HG02973 (cell line): Measurements from ENCODE around the gene ZNF460.

Experiments
- ATAC-seq: cut with Tn5 transposase; IDR thresholded peaks from one replicate; pipeline ENCODE4 v1.9.1; 2021; ENCODE audit warnings: moderate library complexity; ENCODE audit not compliant: unreplicated experiment

Gene ZNF460

DNA sequence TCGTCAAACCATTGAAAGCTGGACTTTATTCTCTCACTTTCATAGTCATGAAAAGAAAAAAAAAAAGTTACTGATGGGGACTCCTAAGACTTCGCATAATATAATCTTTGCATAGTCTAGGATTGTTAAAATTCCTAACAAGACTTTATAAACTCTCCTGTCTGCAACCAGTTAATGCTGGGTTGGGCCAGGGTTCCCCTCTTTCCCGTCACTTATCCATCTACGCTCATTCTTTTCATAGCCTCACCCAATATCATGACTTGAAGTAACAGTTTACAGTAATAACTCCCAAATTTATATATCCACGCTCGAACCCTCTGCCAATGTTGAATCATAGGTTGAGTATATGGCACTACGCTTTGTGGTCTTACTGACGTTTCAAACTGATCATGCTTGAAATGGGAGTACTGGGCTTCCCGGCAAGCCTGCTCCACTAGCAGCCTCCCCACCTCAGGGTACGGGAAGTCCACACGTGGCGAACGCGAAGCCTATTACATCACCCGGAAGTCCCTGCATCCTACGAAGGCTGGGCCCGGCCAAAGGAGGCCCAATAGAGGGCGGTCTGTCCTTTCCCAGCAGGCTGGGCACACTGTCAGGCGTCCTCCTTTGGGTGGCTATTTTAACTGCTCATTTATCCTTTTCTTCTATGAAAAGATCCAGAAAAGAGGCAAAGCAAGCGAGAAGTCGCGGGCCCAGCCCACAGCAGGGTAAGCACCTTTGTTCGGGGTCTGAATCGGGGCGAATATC, 694 bp upstream of the ZNF460 start:
- ATAC-seq: peak; percentile 68

GRCh38 chr19:57280962-57281400, 696 bp downstream of the ZNF460 start:
- ATAC-seq: no peak

DNA sequence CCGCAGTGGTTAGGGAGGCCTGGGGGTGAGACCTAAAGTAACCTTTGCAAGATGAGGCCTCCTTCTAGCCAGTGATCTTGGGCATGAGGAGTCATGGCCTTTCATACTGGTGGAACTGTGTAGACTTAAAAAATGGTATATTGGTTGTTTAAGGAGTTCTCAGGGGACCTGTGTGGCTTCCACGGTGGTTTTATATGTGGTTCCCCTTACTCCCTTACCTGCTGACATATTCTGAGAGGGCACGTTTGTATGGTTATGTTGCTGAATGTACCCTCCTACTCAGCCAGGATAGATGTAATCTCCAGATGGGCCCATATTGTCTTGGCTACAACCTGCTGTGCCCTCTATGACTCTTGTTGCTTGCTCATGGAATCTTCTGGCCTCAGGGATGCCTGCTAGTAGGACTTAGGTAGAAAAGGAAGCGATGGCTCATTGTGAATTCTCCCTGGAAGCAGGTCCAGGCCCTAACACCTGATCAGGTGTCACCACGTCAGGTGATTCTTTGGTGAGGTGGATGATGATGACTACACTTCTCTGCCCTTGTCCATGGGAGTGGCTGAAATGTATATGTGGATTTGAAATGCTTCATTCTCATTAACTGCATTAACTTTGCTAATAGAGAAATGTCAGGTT, 1.8 kb downstream of the ZNF460 start:
- ATAC-seq: no peak

DNA sequence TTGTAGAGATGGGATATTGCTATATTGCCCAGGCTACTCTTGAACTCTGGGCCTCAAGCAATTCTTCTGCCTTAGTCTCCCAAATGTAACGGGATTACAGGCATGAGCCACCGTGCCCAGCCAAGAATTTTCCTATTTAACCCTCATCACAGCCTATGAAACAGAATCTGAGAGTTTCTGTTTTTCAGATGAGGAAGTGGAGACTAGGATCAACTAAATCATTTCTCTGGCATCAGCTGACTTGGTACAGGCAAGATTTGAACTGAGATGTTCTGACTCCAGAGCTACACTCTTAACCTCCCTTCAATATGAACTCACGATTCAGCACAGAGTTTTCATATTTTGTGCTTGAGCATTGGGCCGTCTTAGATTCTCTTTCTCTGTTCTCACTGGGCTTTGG, 8.1 kb downstream of the ZNF460 start:
- ATAC-seq: no peak

GRCh38 chr19:57290970-57291369, 10.7 kb downstream of the ZNF460 start:
- ATAC-seq: no peak

DNA sequence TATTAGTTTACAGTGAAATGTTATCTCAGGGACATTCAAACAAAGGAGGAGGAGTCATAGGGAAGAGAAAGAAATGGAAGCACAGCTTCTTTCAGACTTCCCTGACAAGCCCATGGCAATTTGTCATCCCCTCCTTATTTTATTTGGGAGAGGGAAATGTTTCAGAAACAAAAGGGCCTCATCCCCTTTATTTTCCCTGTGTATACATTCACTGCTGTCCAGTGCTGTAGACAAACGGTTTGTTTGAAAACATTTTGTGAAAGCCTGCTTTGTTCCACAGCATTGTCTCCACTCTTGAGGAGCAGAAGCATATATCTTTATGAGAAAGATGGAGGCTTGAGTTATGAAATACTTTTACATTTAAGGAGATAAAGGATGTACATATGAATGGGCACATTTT, 12.3 kb downstream of the ZNF460 start:
- ATAC-seq: no peak

DNA sequence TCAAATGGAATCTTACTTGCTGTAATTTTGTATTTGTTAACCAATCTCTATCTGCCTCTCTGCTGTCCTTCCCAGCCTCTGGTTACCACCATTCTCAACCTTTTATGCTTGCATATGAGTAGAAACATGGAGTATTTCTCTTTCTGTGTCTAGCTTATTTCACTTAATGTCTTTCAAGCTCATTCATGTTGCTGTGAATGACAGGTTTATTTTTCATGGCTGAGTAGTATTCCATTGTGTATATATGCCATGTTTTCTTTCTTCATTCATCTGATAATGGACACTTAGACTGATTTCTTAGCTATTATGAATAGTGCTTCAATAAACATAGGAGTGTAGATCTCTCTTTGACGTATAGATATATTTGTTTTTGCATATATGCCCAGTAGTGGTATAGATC, 13.4 kb downstream of the ZNF460 start:
- no peak for ATAC-seq

DNA sequence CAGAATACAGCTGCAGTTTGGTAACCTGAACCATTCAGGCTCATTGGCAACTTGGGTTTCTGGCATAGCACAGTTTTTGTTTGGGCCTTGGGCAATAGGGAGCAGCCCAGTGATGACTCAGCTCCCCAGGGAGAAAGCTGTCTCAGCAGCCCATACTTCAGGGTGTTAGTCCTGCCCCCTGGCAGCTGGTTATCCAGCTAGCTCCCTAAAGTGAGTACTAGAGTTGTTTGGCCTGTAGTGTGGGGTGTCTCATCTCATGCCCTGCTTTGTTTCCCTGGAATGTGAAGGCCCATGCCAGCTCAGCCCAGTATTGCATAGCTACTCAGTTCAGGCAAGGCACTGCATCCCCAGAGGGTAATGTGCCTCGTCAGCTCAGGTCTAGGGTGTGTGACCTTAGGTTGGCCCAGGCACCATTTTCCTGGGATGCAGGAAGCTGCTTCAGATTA, 21.8 kb downstream of the ZNF460 start:
- ATAC-seq: no peak

DNA sequence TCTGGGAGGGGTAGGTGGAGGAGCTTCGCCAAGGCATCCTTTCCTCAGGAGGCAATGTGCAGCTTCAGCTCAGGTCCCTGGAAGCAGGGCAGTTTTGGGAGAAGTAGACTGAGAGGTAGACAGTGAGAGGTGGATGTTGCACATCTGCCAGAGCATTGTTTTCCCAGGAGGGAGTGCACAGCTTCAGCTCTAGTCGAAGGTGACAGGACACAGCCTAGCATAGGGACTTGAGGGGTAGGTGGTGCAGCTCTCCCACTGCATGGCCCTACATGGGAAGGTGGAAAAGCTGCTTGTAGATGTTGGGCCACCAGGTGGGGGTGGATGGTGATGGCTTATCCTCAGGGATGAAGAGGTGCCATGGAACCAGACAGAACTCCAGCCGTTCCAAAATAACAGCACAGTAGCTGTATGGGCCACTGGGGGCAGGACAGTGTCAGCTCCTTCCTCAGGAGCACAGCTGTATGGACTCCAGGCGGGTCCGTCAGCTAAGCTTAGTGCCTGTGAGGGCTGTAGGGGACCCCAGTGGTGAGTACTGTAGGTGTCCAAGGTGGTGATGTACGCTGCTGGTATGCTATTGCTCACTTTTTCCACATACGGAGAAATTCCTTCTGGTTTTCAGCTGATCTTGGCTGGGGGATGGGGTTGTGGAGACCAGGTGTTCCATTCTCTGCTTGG, 22.6 kb downstream of the ZNF460 start:
- ATAC-seq: no peak

DNA sequence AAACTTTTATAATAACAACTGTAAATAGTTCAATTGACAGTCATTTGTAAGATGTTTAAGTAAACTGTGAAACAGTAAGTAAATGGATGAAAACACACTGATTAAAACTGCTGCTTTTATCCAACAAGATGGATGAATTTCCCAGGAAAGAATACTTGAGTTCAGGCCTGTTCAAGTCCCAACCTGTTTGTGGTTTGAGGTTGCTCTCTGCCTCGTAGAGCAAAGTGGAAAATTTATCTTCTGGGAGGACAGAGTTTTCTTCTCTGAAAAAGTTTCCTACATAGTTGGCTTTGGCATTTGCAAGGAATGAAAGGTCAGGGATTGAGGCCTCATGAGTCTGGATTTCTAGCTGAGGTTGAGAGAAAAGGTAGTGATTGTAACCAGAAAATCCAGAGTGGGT, 24.8 kb downstream of the ZNF460 start:
- no peak for ATAC-seq

DNA sequence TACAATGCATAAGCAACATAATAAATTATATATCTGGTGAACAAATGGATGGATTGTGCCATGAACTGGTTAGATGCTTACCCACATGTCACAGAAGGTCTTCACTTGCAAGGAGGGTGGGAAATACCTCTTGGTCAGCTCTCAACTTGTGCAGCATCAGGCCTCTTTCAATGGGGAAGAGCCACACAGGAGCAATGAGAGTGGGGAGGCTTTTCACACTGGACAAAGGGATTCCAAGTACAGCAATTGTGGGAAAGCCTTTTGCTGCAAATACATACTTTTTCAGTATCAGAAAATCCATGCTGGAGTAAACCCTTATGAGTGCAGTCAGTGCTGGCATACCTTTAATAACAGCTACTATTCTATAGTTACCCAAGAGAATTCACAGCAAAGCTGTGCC, 28.2 kb downstream of the ZNF460 start:
- no peak for ATAC-seq

DNA sequence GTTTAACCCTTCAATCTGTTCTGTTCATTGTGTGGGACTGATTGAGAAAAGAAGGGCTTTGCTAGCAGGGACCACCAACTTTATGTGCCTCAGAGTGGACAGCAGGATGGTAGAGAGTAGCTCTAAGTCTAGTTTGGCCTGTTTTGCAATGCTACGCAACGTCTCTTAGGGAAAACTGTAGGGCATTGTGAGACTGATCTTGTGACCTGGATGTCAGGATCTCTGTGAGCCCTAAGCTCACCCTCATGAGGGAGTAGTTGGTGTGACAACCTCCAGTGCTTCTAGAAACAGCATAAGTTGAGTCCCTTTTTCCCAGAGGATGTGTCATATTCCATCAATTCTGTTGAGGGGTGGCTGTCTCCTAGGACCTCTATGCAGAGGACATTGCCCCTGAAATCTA, 30.5 kb downstream of the ZNF460 start:
- no peak for ATAC-seq

DNA sequence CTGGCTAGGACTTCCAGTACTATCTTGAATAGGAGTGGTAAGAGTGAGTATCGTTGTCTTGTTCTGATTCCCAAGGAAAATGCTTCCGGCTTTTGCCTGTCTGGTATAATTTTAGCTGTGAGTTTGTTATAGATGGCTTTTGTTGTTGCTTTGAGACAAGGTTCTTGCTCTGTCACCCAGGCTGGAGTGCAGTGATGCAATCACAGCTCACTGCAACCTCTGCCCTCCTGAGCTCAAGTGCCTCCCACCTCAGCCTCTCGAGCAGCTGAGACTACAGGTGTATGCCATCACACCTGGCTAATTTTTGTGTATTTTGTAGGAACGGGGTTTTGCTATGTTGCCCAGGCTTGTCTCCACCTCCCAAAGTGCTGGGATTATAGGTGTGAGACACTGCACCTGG, 33.9 kb downstream of the ZNF460 start:
- no peak for ATAC-seq

DNA sequence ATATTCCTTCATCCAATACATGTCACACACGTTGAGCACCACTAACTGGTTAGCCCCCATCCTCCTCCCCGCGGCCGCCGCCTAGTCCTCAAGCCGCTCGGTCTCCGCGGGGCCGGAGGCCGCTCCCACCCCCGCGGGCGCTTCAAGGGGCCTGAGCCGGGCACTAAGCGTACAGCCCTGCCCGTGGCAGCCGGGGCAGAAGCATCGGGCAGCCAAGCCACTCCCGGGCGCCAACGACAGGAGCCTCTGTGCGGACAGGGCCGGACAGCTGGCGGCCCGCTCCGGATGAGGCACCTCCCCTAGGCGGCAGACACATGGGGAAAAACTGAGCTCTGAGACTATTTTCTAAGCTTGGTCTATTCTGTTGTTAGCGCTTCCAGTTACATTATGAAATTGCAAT, 37.2 kb downstream of the ZNF460 start:
- ATAC-seq: no peak

DNA sequence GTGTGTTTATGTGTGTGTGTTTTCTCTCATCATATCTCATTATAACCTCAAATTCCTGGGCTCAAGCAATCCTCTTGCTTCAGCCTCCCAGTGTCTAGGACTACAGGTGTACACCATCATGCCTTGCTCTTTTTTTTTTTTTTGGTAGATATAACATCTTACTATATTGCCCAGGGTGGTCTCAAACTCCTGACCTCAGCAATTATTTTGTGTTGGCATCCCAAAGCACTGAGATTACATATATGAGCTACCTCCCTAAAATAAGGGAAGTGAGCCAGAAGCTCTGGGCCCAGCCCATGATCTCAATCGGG, 39.5 kb downstream of the ZNF460 start:
- no peak for ATAC-seq

- ATAC-seq: peak; percentile 95
Measured at GRCh38 chr19:57320180-57321084, 40.1 kb downstream of the ZNF460 start, which contains the start of gene ZNF543. Gene ZNF543, plus strand, starts transcription at chr19:57320472. Its CDS starts 382 bp downstream, at chr19:57320854.

DNA sequence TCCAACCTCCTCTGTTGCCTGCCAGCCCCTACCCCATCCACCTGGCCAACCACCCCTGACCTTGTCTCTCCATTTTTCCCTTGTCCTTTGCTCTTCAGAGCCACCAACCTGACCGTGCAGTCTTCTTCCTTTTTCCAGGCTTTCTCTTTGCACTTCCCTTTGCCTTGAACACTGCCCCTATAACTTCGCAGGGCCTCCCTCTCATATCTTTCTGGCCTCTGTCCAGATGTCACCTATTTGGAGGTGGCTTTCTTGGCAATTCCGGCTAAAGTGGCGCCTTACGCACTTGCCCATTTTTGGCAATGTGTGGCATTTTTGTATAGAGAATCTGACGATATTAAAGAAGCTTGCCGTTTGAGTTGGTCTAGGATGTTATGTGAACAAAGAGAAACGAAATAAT, 40.8 kb downstream of the ZNF460 start:
- no peak for ATAC-seq

DNA sequence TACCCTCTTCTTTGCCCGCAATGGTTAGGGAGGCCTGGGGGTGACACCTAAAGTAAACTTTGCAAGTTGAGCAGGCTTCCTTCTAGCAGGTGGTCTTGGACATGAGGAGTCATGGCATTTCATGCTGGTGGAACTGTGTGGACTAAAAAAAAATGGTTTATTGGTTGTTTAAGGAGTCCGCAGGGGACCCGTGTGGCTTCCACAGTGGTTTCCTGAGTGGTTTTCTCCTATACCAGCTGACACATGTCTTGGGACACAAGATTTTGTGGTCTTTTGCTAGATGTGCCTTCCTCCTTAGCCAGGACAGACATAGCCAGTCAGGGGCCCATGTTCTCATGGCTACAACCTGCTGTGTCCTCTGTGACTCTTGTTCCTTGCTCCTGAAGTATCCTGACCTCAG, 41.5 kb downstream of the ZNF460 start:
- no peak for ATAC-seq

DNA sequence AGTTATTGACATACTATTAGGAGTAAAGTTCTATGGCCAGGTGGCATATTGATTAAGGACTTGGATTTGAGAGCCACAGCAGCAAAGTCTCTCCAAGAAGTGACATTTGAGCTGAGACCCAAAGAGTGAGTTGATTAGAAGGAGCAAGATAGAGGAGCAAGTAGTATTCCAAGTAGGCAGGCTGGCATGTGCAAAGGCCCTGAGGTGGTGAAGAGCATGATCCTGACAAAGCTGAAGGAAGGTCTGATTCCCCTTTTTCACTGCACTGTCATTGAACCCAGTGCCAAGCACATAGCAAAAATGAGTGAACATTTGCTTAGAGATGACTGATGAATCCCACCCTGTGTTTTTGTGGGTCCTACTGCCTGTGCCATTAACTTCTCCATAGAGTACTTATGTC, 44.7 kb downstream of the ZNF460 start:
- ATAC-seq: no peak

DNA sequence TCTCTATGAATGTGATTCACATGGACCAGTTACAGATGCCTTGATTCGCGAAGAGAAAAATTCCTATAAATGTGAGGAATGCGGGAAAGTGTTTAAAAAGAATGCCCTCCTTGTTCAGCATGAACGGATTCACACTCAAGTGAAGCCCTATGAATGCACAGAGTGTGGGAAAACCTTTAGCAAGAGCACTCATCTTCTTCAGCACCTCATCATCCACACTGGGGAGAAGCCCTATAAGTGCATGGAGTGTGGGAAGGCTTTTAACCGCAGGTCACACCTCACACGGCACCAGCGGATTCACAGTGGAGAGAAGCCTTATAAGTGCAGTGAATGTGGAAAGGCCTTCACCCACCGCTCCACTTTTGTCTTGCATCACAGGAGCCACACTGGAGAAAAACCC, 47.7 kb downstream of the ZNF460 start:
- ATAC-seq: no peak

GRCh38 chr19:57334191-57334590, 53.9 kb downstream of the ZNF460 start:
- no peak for ATAC-seq
